ENCODE data around the gene KANSL1. TPM values are rescaled to one million over a fixed set of nuclear protein-coding genes. Genes with fewer than 3 reads are reported as not detected.

Gene KANSL1
- total RNA-seq, 1 donor from 2014 or later, result 78.5 TPM

- ATAC-seq (peak in 1 of 2 donors; percentile 23), DNase-seq (no peak)
- intact Hi-C loops (cut with DNase I), result no loop called here
- no peaks in the 10 kb centered on the region for H3K27me3 ChIP-seq (ENCODE audit: low read depth)
- peaks cover 85% of the 10 kb centered on the region for H3K4me1 ChIP-seq
- no peak overlapping the region for H3K4me3 ChIP-seq
- no peaks in the 10 kb centered on the region for H3K9me3 ChIP-seq
- H3K27ac ChIP-seq, result no peak overlapping the region
- peaks cover 2% of the 10 kb centered on the region for H3K36me3 ChIP-seq
- TF ChIP-seq CTCF (IDR thresholded peaks at IDR 0.05), result no peak
These were observed 16.3 kb downstream of the KANSL1 start for GRCh38 chr17:46176975-46177374.

DNA sequence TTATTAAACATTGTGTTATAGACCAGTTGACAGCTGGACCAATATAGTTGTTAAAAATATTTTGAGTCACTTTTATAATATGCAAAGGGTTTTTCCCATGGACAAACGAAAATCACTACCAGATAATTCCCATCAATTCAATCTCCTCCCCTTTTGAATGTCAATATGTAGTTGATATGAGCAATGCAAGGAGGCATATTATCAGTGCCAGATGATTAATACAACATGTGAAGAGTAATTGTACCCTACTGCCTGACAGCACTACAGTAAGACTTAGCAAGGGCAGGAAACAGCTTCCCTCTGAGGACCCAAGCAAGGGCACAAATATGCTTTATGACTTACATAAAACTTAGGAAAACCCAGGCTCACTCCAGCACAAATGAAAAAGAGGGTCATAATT, 17.3 kb downstream of the KANSL1 start:
- no peak for TF ChIP-seq CTCF (IDR thresholded peaks at IDR 0.05)
- Histone ChIP-seq H3K27me3 (ENCODE audit: low read depth) (no peaks in the 10 kb centered on the region), H3K36me3 (peaks cover 13% of the 10 kb centered on the region), H3K27ac (no peak overlapping the region), H3K4me3 (no peak overlapping the region), H3K4me1 (peaks cover 80% of the 10 kb centered on the region), H3K9me3 (no peaks in the 10 kb centered on the region)
- intact Hi-C loops (cut with DNase I), result no loop called here
- no peak for ATAC-seq
- no peak for DNase-seq

- intact Hi-C loops (cut with DNase I), result no loop called here
- TF ChIP-seq CTCF (IDR thresholded peaks at IDR 0.05), result no peak
- H3K4me3 ChIP-seq, result no peak overlapping the region
- H3K9me3 ChIP-seq, result no peaks in the 10 kb centered on the region
- DNase-seq (no peak), ATAC-seq (no peak)
- H3K27me3 ChIP-seq (ENCODE audit: low read depth), result no peaks in the 10 kb centered on the region
- no peak overlapping the region for H3K27ac ChIP-seq
- H3K36me3 ChIP-seq, result peaks cover 37% of the 10 kb centered on the region
- H3K4me1 ChIP-seq, result peaks cover 83% of the 10 kb centered on the region
These were observed 20.1 kb downstream of the KANSL1 start for GRCh38 chr17:46173153-46173552.

- peaks cover 37% of the 10 kb centered on the region for H3K36me3 ChIP-seq
- ATAC-seq (no peak), DNase-seq (no peak)
- no peaks in the 10 kb centered on the region for H3K27me3 ChIP-seq (ENCODE audit: low read depth)
- peaks cover 85% of the 10 kb centered on the region for H3K4me1 ChIP-seq
- no peak for TF ChIP-seq CTCF (IDR thresholded peaks at IDR 0.05)
- H3K27ac ChIP-seq, result no peak overlapping the region
- intact Hi-C loops (cut with DNase I), result no loop called here
- no peaks in the 10 kb centered on the region for H3K9me3 ChIP-seq
- H3K4me3 ChIP-seq, result no peak overlapping the region
These were observed 21.3 kb downstream of the KANSL1 start for GRCh38 chr17:46171939-46172338.

DNA sequence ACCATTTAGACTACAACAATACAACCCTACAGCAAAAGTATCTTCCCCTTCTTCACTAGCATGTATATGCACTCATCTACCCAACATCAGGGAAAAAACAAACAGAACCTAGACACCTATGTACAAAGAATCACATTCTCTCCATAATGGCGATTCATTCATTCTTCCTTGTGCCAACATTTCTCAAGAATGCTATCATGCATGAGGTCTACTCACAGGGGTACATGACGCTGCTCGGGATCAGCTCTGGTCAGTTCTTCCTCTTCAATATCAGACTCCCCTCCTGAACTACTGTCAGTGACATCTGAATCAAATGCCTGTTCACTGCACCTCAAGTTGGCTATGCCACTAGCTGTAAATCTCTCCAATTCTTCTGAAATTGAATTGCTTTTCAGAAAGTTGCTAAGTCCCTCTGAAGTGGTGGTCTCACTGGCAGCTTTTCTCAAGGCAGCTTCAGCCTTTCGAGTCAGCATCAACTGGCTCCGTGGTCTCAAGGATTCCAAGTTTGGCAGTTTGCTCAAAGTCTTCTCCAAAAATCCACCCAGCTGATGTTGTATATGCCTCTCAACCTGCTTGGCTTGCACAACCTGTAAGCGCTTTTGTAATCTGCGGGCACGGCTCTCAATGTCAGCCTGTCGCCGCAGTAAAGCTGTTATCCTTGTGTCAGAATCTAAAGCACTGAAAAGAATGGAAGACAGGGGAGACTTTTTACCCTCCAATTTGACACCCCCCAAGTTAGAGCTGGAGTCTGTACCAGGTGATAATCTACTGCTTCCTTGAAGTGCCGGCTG, 22.4 kb downstream of the KANSL1 start:
- TF ChIP-seq CTCF (IDR thresholded peaks at IDR 0.05), result no peak
- peak; percentile 35 to 52 for ATAC-seq
- no peaks in the 10 kb centered on the region for H3K27me3 ChIP-seq (ENCODE audit: low read depth)
- H3K36me3 ChIP-seq, result peaks cover 37% of the 10 kb centered on the region
- DNase-seq, result no peak
- no peaks in the 10 kb centered on the region for H3K9me3 ChIP-seq
- peaks cover 85% of the 10 kb centered on the region for H3K4me1 ChIP-seq
- intact Hi-C loops (cut with DNase I), result no loop called here
- H3K4me3 ChIP-seq, result no peak overlapping the region
- no peak overlapping the region for H3K27ac ChIP-seq
